ENCODE measurements around the gene STRN.
"Not testable (repeated sequence)": the region's sequence is repeated elsewhere in the genome, so short reads cannot be mapped to it uniquely, and the experiment has no call there.

STRN gene

GRCh38 chr2:36906277-36906676 is 60.1 kb downstream of the STRN start:
- no peak for TF ChIP-seq CTCF (IDR thresholded peaks at IDR 0.05; ENCODE audit: low read depth, low read length)
- in situ Hi-C loops (cut with HindIII; ENCODE audit: low sequenced_read_pairs): no loop called here
- DNase-seq (ENCODE audit: low read depth, low spot score): no peak
- no peak overlapping the region for H3K4me3 ChIP-seq (ENCODE audit: low read depth, low read length)

GRCh38 chr2:36904636-36905035 is 61.7 kb downstream of the STRN start:
- no peak for TF ChIP-seq CTCF (IDR thresholded peaks at IDR 0.05; ENCODE audit: low read depth, low read length)
- in situ Hi-C loops (cut with HindIII; ENCODE audit: low sequenced_read_pairs): no loop called here
- no peak overlapping the region for H3K4me3 ChIP-seq (ENCODE audit: low read depth, low read length)
- no peak for DNase-seq (ENCODE audit: low read depth, low spot score)

- no peak for DNase-seq (ENCODE audit: low read depth, low spot score)
- in situ Hi-C loops (cut with HindIII; ENCODE audit: low sequenced_read_pairs): no loop called here
- H3K4me3 ChIP-seq (ENCODE audit: low read depth, low read length): no peak overlapping the region
- TF ChIP-seq CTCF (IDR thresholded peaks at IDR 0.05; ENCODE audit: low read depth, low read length): no peak
Measured at GRCh38 chr2:36902385-36903120, 63.8 kb downstream of the STRN start.

- in situ Hi-C loops (cut with HindIII; ENCODE audit: low sequenced_read_pairs): no loop called here
- DNase-seq (ENCODE audit: low read depth, low spot score): no peak
- no peak for TF ChIP-seq CTCF (IDR thresholded peaks at IDR 0.05; ENCODE audit: low read depth, low read length)
- no peak overlapping the region for H3K4me3 ChIP-seq (ENCODE audit: low read depth, low read length)
Measured at GRCh38 chr2:36892805-36893204, 73.5 kb downstream of the STRN start.

- in situ Hi-C loops (cut with HindIII; ENCODE audit: low sequenced_read_pairs): no loop called here
- no peak for TF ChIP-seq CTCF (IDR thresholded peaks at IDR 0.05; ENCODE audit: low read depth, low read length)
- peak overlapping the region; percentile 21 for H3K4me3 ChIP-seq (ENCODE audit: low read depth, low read length)
- peak; percentile 95 for DNase-seq (ENCODE audit: low read depth, low spot score)
Measured at GRCh38 chr2:36889795-36890194, 76.5 kb downstream of the STRN start.

- DNase-seq (ENCODE audit: low read depth, low spot score); in situ Hi-C loops (cut with HindIII; ENCODE audit: low sequenced_read_pairs); H3K4me3 ChIP-seq (ENCODE audit: low read depth, low read length): not testable (repeated sequence)
Measured at GRCh38 chr2:36887095-36887494, 79.2 kb downstream of the STRN start.

- no peak overlapping the region for H3K4me3 ChIP-seq (ENCODE audit: low read depth, low read length)
- TF ChIP-seq CTCF (IDR thresholded peaks at IDR 0.05; ENCODE audit: low read depth, low read length): no peak
- peak; percentile 4 for DNase-seq (ENCODE audit: low read depth, low spot score)
- in situ Hi-C loops (cut with HindIII; ENCODE audit: low sequenced_read_pairs): no loop called here
Measured at GRCh38 chr2:36886664-36887063, 79.7 kb downstream of the STRN start.
